DND-41 (cell line): ENCODE data around the gene PRKAG2.

Source experiments
- ATAC-seq: fragments of 200-7000 bp; cut with Tn5 transposase; 3 replicates; pipeline ENCODE4 v1.9.1; 2021; ENCODE audit warnings: low read depth; ENCODE audit not compliant: insufficient read depth
- DNase-seq: peaks from one replicate; pipeline ENCODE4 v3.0.0-alpha.2; 2020
- H2AFZ ChIP-seq: 2 replicates; pipeline ENCODE4 v1.6.0; 2012; ENCODE audit warnings: low read depth, low read length
- H3K27ac ChIP-seq: 2 replicates; pipeline ENCODE4 v1.5.1; 2012; ENCODE audit warnings: low read length, inconsistent platforms
- H3K27me3 ChIP-seq: fragments of 200-600 bp; sonication (generic); 2 replicates; pipeline ENCODE4 v1.6.0; 2012; ENCODE audit warnings: low read length, mild to moderate bottlenecking, inconsistent platforms; ENCODE audit not compliant: insufficient read depth, poor library complexity
- H3K36me3 ChIP-seq: 2 replicates; pipeline ENCODE4 v1.5.1; 2012; ENCODE audit warnings: low read length, inconsistent platforms; ENCODE audit not compliant: insufficient read depth
- H3K4me1 ChIP-seq: 2 replicates; pipeline ENCODE4 v1.5.1; 2012; ENCODE audit warnings: mild to moderate bottlenecking, low read length; ENCODE audit not compliant: insufficient read depth
- H3K4me2 ChIP-seq: 2 replicates; pipeline ENCODE4 v1.6.0; 2012; ENCODE audit warnings: mild to moderate bottlenecking, moderate library complexity, low read length, inconsistent platforms; ENCODE audit not compliant: insufficient read depth
- H3K4me3 ChIP-seq, 2 experiments: fragments of 200-600 bp in 1 of 2; shearing (Covaris generic) in 1 of 2; 2 replicates each; pipeline ENCODE4 v1.5.1; 2012 to 2016; ENCODE audit warnings: inconsistent platforms in 2 of 2, low read length in 2 of 2, mild to moderate bottlenecking in 2 of 2, low read depth in 1 of 2, moderate library complexity in 1 of 2
- H3K79me2 ChIP-seq: 2 replicates; pipeline ENCODE4 v1.6.0; 2012; ENCODE audit warnings: low read length, inconsistent platforms; ENCODE audit not compliant: insufficient read depth
- H3K9ac ChIP-seq: 2 replicates; pipeline ENCODE4 v1.6.0; 2012; ENCODE audit warnings: low read depth, mild to moderate bottlenecking, inconsistent platforms, low read length, moderate library complexity
- H3K9me3 ChIP-seq: 2 replicates; pipeline ENCODE4 v1.5.1; 2012; ENCODE audit warnings: low read length, moderate library complexity, mild to moderate bottlenecking, inconsistent platforms; ENCODE audit not compliant: insufficient read depth, severe bottlenecking
- H4K20me1 ChIP-seq: 2 replicates; pipeline ENCODE4 v1.6.0; 2012; ENCODE audit warnings: low read length; ENCODE audit not compliant: insufficient read depth
- CTCF ChIP-seq: IDR thresholded peaks from 2 replicates; pipeline ENCODE4 v1.5.1; 2012; ENCODE audit warnings: borderline replicate concordance, low read length, moderate library complexity, mild to moderate bottlenecking; ENCODE audit not compliant: poor library complexity, severe bottlenecking; ENCODE audit errors: extremely low read depth
- EZH2 ChIP-seq: IDR thresholded peaks from 3 replicates; pipeline ENCODE4 v1.6.1; 2012; ENCODE audit warnings: borderline replicate concordance, low read depth, mild to moderate bottlenecking, moderate library complexity, low read length, inconsistent platforms; ENCODE audit not compliant: severe bottlenecking

The PRKAG2 gene

GRCh38 chr7:151590071-151590849, 286.7 kb downstream of the PRKAG2 start:
- H2AFZ ChIP-seq: no peak overlapping the region
- H3K36me3 ChIP-seq: no peaks in the 10 kb centered on the region
- H3K4me1 ChIP-seq: no peaks in the 10 kb centered on the region
- TF ChIP-seq CTCF: no peak
- TF ChIP-seq EZH2: no peak
- H3K9me3 ChIP-seq: no peaks in the 10 kb centered on the region
- H4K20me1 ChIP-seq: no peaks in the 10 kb centered on the region
- H3K9ac ChIP-seq: no peak overlapping the region
- no peak for DNase-seq
- peaks cover 2% of the 10 kb centered on the region for H3K27me3 ChIP-seq
- no peaks in the 10 kb centered on the region for H3K79me2 ChIP-seq
- no peak overlapping the region for H3K4me2 ChIP-seq
- no peak overlapping the region for H3K4me3 ChIP-seq
- no peak overlapping the region for H3K27ac ChIP-seq
- no peak for ATAC-seq

GRCh38 chr7:151588982-151589381, 287.9 kb downstream of the PRKAG2 start:
- Histone ChIP-seq H3K4me3 (no peak overlapping the region), H3K9ac (no peak overlapping the region), H3K27ac (no peak overlapping the region), H3K36me3 (no peaks in the 10 kb centered on the region), H3K27me3 (no peaks in the 10 kb centered on the region), H3K9me3 (no peaks in the 10 kb centered on the region), H2AFZ (no peak overlapping the region), H4K20me1 (no peaks in the 10 kb centered on the region), H3K79me2 (no peaks in the 10 kb centered on the region), H3K4me2 (no peak overlapping the region), H3K4me1 (no peaks in the 10 kb centered on the region)
- ATAC-seq: no peak
- TF ChIP-seq CTCF: no peak
- TF ChIP-seq EZH2: no peak
- no peak for DNase-seq

GRCh38 chr7:151586531-151587260, 290.2 kb downstream of the PRKAG2 start:
- Histone ChIP-seq H3K9me3 (no peaks in the 10 kb centered on the region), H4K20me1 (no peaks in the 10 kb centered on the region), H3K27me3 (no peaks in the 10 kb centered on the region), H3K4me1 (no peaks in the 10 kb centered on the region), H3K4me2 (no peak overlapping the region), H3K79me2 (no peaks in the 10 kb centered on the region), H3K9ac (no peak overlapping the region), H3K4me3 (no peak overlapping the region), H3K27ac (no peak overlapping the region), H3K36me3 (no peaks in the 10 kb centered on the region), H2AFZ (no peak overlapping the region)
- no peak for TF ChIP-seq CTCF
- no peak for TF ChIP-seq EZH2
- no peak for DNase-seq
- ATAC-seq: no peak
